SK-N-SH (cell line): ENCODE data around the gene UBXN1.

Experiments
- EP300 ChIP-seq, 2 experiments: IDR thresholded peaks; 2 replicates each; pipeline versions ENCODE4 v1.4.0 to v1.6.1; 2012; ENCODE audit warnings: borderline replicate concordance in 1 of 2, low read depth in 1 of 2, low read length in 1 of 2
- NFIC ChIP-seq: IDR thresholded peaks from 2 replicates; pipeline ENCODE4 v1.4.0; 2012; ENCODE audit warnings: borderline replicate concordance
- RFX5 ChIP-seq: IDR thresholded peaks from 2 replicates; pipeline ENCODE4 v1.6.1; 2012; ENCODE audit warnings: mild to moderate bottlenecking, improper control_type of control experiment, low read length
- SIN3A ChIP-seq: IDR thresholded peaks from 2 replicates; pipeline ENCODE4 v1.6.1; 2012; ENCODE audit warnings: low read depth, mild to moderate bottlenecking, low read length, moderate library complexity, borderline replicate concordance
- SMC3 ChIP-seq: IDR thresholded peaks from 2 replicates; pipeline ENCODE4 v1.6.1; 2012; ENCODE audit warnings: low read depth, low read length, improper control_type of control experiment
- TF ChIP-seq, protein P1 (sequence below): fragments of 200-600 bp; sonication (generic); IDR thresholded peaks from 2 replicates; pipeline ENCODE4 v1.6.1; 2017; ENCODE audit warnings: antibody characterized with exemption, mild to moderate bottlenecking, moderate library complexity
- TF ChIP-seq, protein P2 (sequence below): IDR thresholded peaks from 2 replicates; pipeline ENCODE4 v1.4.0; 2012; ENCODE audit warnings: low read depth, borderline replicate concordance
- TF ChIP-seq, protein P3 (sequence below): IDR thresholded peaks from 2 replicates; pipeline ENCODE4 v1.4.0; 2012; ENCODE audit warnings: low read depth

DNA sequence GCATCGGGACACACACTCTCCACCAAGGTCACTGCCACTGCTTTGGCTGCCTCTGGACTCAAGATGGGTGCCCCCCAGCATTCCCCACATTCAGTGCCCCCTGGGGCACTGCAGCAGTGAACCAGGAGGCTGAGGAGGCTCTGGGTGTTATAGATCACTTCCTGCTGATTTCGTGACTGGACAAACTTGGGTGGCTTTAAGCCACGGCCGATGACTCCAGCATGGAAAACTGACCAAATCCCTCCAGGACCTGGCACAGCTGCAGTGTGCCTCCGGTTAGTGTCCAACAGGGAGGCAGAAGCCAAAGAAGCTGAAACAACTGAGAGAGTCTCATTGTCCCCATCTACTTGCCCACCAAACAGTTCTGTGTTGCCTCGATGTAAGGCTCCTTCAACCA lies 31.3 kb downstream of the UBXN1 start:
- TF ChIP-seq RFX5 (no peak), NFIC (no peak), SIN3A (no peak), EP300 (IDR thresholded peaks at IDR 0.05; ENCODE audit: borderline replicate concordance in 1 of 2, low read depth in 1 of 2, low read length in 1 of 2) (no peak), SMC3 (no peak)
- TF ChIP-seq, protein P1, sequence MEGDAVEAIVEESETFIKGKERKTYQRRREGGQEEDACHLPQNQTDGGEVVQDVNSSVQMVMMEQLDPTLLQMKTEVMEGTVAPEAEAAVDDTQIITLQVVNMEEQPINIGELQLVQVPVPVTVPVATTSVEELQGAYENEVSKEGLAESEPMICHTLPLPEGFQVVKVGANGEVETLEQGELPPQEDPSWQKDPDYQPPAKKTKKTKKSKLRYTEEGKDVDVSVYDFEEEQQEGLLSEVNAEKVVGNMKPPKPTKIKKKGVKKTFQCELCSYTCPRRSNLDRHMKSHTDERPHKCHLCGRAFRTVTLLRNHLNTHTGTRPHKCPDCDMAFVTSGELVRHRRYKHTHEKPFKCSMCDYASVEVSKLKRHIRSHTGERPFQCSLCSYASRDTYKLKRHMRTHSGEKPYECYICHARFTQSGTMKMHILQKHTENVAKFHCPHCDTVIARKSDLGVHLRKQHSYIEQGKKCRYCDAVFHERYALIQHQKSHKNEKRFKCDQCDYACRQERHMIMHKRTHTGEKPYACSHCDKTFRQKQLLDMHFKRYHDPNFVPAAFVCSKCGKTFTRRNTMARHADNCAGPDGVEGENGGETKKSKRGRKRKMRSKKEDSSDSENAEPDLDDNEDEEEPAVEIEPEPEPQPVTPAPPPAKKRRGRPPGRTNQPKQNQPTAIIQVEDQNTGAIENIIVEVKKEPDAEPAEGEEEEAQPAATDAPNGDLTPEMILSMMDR = no peak
- TF ChIP-seq, protein P2, sequence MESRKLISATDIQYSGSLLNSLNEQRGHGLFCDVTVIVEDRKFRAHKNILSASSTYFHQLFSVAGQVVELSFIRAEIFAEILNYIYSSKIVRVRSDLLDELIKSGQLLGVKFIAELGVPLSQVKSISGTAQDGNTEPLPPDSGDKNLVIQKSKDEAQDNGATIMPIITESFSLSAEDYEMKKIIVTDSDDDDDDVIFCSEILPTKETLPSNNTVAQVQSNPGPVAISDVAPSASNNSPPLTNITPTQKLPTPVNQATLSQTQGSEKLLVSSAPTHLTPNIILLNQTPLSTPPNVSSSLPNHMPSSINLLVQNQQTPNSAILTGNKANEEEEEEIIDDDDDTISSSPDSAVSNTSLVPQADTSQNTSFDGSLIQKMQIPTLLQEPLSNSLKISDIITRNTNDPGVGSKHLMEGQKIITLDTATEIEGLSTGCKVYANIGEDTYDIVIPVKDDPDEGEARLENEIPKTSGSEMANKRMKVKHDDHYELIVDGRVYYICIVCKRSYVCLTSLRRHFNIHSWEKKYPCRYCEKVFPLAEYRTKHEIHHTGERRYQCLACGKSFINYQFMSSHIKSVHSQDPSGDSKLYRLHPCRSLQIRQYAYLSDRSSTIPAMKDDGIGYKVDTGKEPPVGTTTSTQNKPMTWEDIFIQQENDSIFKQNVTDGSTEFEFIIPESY = no peak
- TF ChIP-seq, protein P3, sequence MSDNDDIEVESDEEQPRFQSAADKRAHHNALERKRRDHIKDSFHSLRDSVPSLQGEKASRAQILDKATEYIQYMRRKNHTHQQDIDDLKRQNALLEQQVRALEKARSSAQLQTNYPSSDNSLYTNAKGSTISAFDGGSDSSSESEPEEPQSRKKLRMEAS = no peak
